H1 (cell line): ENCODE results near the gene STX7. TPM values are rescaled to one million over a fixed set of nuclear protein-coding genes. Genes with fewer than 3 reads are reported as not detected.

Source experiments
- CTCF ChIA-PET: fragments of 300-600 bp; sonication (Branson Sonifier 250); formaldehyde crosslinking; loops from one replicate; lab custom pipeline; 2021; ENCODE audit not compliant: partially characterized antibody; lab: Charles Lee
- POLR2A ChIA-PET: fragments of 300-600 bp; sonication (Branson Sonifier 250); formaldehyde crosslinking; loops from one replicate; lab custom pipeline; 2021; ENCODE audit warnings: inconsistent platforms; ENCODE audit not compliant: partially characterized antibody; lab: Charles Lee
- DNase-seq, 2 experiments: peaks; one replicate each; pipeline versions ENCODE4 v3.0.0 to v3.0.0-alpha.2; 2010 to 2022; ENCODE audit warnings: low spot score in 2 of 2, low read depth in 1 of 2, mixed read lengths in 1 of 2
- FAIRE-seq: peaks from 2 replicates; lab custom pipeline; 2011; peaks lifted over from hg19 to GRCh38; lab: Jason Lieb, UNC
- H2AFZ ChIP-seq: 2 replicates; pipeline ENCODE4 v1.8.1; 2012; ENCODE audit warnings: low read length, inconsistent platforms
- H2AK5ac ChIP-seq: 2 replicates; pipeline ENCODE4 v1.6.1; 2013; ENCODE audit warnings: low read depth, low read length
- H2BK120ac ChIP-seq: replicated peaks from 2 replicates; pipeline ENCODE3; 2013; ENCODE audit warnings: low read depth, low read length, inconsistent platforms
- H2BK12ac ChIP-seq: 2 replicates; pipeline ENCODE4 v1.6.1; 2013; ENCODE audit warnings: low read depth, low read length
- H2BK15ac ChIP-seq: 2 replicates; pipeline ENCODE4 v1.6.1; 2013; ENCODE audit warnings: low read length
- H2BK20ac ChIP-seq: 2 replicates; pipeline ENCODE4 v1.6.1; 2013; ENCODE audit warnings: low read length
- H2BK5ac ChIP-seq: 2 replicates; pipeline ENCODE4 v1.6.1; 2013; ENCODE audit warnings: low read depth, low read length
- H3K14ac ChIP-seq: 2 replicates; pipeline ENCODE4 v1.6.1; 2013; ENCODE audit warnings: inconsistent platforms; ENCODE audit not compliant: insufficient read length
- H3K18ac ChIP-seq: 2 replicates; pipeline ENCODE4 v1.6.1; 2013; ENCODE audit warnings: low read length; ENCODE audit errors: extremely low read depth
- H3K23ac ChIP-seq: 2 replicates; pipeline ENCODE4 v1.6.1; 2013; ENCODE audit warnings: inconsistent platforms; ENCODE audit not compliant: insufficient read length
- H3K23me2 ChIP-seq: 2 replicates; pipeline ENCODE4 v1.6.1; 2013; ENCODE audit warnings: low read depth, low read length
- H3K27ac ChIP-seq: 2 replicates; pipeline ENCODE4 v1.6.1; 2011; ENCODE audit warnings: low read depth, low read length, inconsistent platforms
- H3K27me3 ChIP-seq, 4 experiments: replicated peaks in 1 of 4; 1 replicate in 1 of 4; 2 replicates in 3 of 4; pipeline versions ENCODE4 v1.6.1 to v1.8.1; 2011 to 2013; ENCODE audit warnings: low read length in 3 of 4, mild to moderate bottlenecking in 3 of 4, inconsistent platforms in 2 of 4, mixed read lengths in 2 of 4, moderate library complexity in 1 of 4; ENCODE audit not compliant: control insufficient read depth in 3 of 4, insufficient read depth in 3 of 4; ENCODE audit errors: extremely low read depth in 1 of 4
- H3K36me3 ChIP-seq, 4 experiments: 2 replicates each; pipeline versions ENCODE4 v1.6.1 to v1.8.1; 2011 to 2013; ENCODE audit warnings: mild to moderate bottlenecking in 4 of 4, low read length in 3 of 4, moderate library complexity in 2 of 4, control low read depth in 1 of 4, inconsistent platforms in 1 of 4; ENCODE audit not compliant: insufficient read depth in 4 of 4, control insufficient read depth in 2 of 4
- H3K4ac ChIP-seq: replicated peaks from 2 replicates; pipeline ENCODE3; 2013; ENCODE audit warnings: low read length, low read depth, mixed read lengths, inconsistent platforms; ENCODE audit not compliant: insufficient read length
- H3K4me1 ChIP-seq, 4 experiments: replicated peaks in 1 of 4; 1 replicate in 1 of 4; 2 replicates in 3 of 4; pipeline versions ENCODE4 v1.6.1 to v1.8.1; 2011 to 2013; ENCODE audit warnings: low read length in 3 of 4, inconsistent platforms in 2 of 4, mixed read lengths in 1 of 4; ENCODE audit not compliant: insufficient read depth in 4 of 4, control insufficient read depth in 3 of 4
- H3K4me2 ChIP-seq, 2 experiments: 2 replicates each; pipeline versions ENCODE4 v1.6.1 to v1.8.1; 2011 to 2013; ENCODE audit warnings: low read depth in 2 of 2, low read length in 2 of 2, control low read depth in 1 of 2, inconsistent platforms in 1 of 2, mild to moderate bottlenecking in 1 of 2; ENCODE audit not compliant: insufficient read depth in 1 of 2
- H3K4me3 ChIP-seq, 4 experiments: fragments of 200-600, 300-600 bp in 1 of 4; sonication (generic), shearing (Covaris generic), sonication (Bioruptor Twin) in 1 of 4; 2 replicates each; pipeline versions ENCODE4 v1.5.1 to v1.8.1; 2011 to 2016; ENCODE audit warnings: low read length in 4 of 4, low read depth in 3 of 4, control low read depth in 2 of 4, inconsistent platforms in 2 of 4, mild to moderate bottlenecking in 2 of 4, mixed read lengths in 1 of 4, moderate library complexity in 1 of 4; ENCODE audit not compliant: insufficient read depth in 2 of 4; ENCODE audit errors: extremely low read depth in 1 of 4
- H3K56ac ChIP-seq: replicated peaks from 2 replicates; pipeline ENCODE3; 2013; ENCODE audit warnings: low read depth, mild to moderate bottlenecking, mixed read lengths, low read length, inconsistent platforms; ENCODE audit not compliant: insufficient read length
- H3K79me1 ChIP-seq: 2 replicates; pipeline ENCODE4 v1.6.1; 2013; ENCODE audit warnings: low read depth, low read length, control low read depth
- H3K79me2 ChIP-seq, 2 experiments: 2 replicates each; pipeline versions ENCODE4 v1.6.1 to v1.8.1; 2012 to 2013; ENCODE audit warnings: low read length in 2 of 2, mild to moderate bottlenecking in 2 of 2, inconsistent platforms in 1 of 2; ENCODE audit not compliant: insufficient read depth in 2 of 2, control insufficient read depth in 1 of 2
- H3K9ac ChIP-seq, 4 experiments: replicated peaks in 1 of 4; 1 replicate in 1 of 4; 2 replicates in 3 of 4; pipeline versions ENCODE4 v1.6.1 to v1.8.1; 2011 to 2013; ENCODE audit warnings: low read depth in 3 of 4, low read length in 3 of 4, control low read depth in 2 of 4, mild to moderate bottlenecking in 2 of 4, moderate library complexity in 2 of 4, inconsistent platforms in 1 of 4; ENCODE audit errors: extremely low read depth in 1 of 4
- H3K9me3 ChIP-seq, 2 experiments: 2 replicates each; pipeline versions ENCODE4 v1.6.1 to v1.8.1; 2012 to 2013; ENCODE audit warnings: mild to moderate bottlenecking in 2 of 2, moderate library complexity in 2 of 2, control low read depth in 1 of 2, inconsistent platforms in 1 of 2, low read depth in 1 of 2, low read length in 1 of 2, mixed read lengths in 1 of 2; ENCODE audit not compliant: insufficient read depth in 2 of 2
- H4K20me1 ChIP-seq, 2 experiments: replicated peaks in 1 of 2; 2 replicates each; pipeline versions ENCODE3 to v1.8.1; 2011 to 2013; ENCODE audit warnings: inconsistent platforms in 2 of 2, low read length in 2 of 2, mild to moderate bottlenecking in 1 of 2; ENCODE audit not compliant: insufficient read depth in 2 of 2, control insufficient read depth in 1 of 2
- H4K5ac ChIP-seq: 2 replicates; pipeline ENCODE4 v1.6.1; 2013; ENCODE audit warnings: low read length, low read depth, mixed read lengths, inconsistent platforms; ENCODE audit not compliant: insufficient read length
- H4K8ac ChIP-seq: 2 replicates; pipeline ENCODE4 v1.8.0; 2013; ENCODE audit warnings: mild to moderate bottlenecking, moderate library complexity, low read length, inconsistent platforms; ENCODE audit not compliant: insufficient read depth; ENCODE audit errors: extremely low read depth
- H4K91ac ChIP-seq: replicated peaks from 2 replicates; pipeline ENCODE3; 2013; ENCODE audit warnings: low read length, mixed read lengths, inconsistent platforms; ENCODE audit not compliant: insufficient read length
- MAFK ChIP-seq: IDR thresholded peaks from 2 replicates; pipeline ENCODE4 v1.6.1; 2012; ENCODE audit warnings: low read depth, mild to moderate bottlenecking, improper control_type of control experiment, low read length
- SIX5 ChIP-seq: IDR thresholded peaks from 2 replicates; pipeline ENCODE4 v1.6.1; 2011; ENCODE audit warnings: mild to moderate bottlenecking, low read depth, low read length
- SP1 ChIP-seq: IDR thresholded peaks from 2 replicates; pipeline ENCODE4 v1.6.1; 2011; ENCODE audit warnings: low read depth, low read length
- SUZ12 ChIP-seq: fragments of 200-600 bp; sonication (generic); IDR thresholded peaks from 2 replicates; pipeline ENCODE4 v1.6.1; 2012; ENCODE audit warnings: mild to moderate bottlenecking, inconsistent platforms, low read length, moderate library complexity, mixed read lengths
- WGBS, 2 experiments: shearing (Covaris generic) in 1 of 2; methylation state at CpG; one replicate each; pipeline versions ENCODE4 v1.1.6 to v1.1.7; 2013 to 2015; ENCODE audit warnings: low lambda C conversion rate in 2 of 2, mixed read lengths in 2 of 2, inconsistent platforms in 1 of 2, low coverage in 1 of 2, missing lambda C conversion rate in 1 of 2; ENCODE audit not compliant: insufficient replicate concordance in 2 of 2, insufficient coverage in 1 of 2, insufficient read length in 1 of 2; ENCODE audit errors: extremely low coverage in 1 of 2, missing lambda C conversion rate in 1 of 2; 5-methylcytosine and 5-hydroxymethylcytosine counted together
- polyA plus RNA-seq, 7 experiments: library from polyadenylated mRNA; depleted of rRNA in 3 of 7; stranded (reverse) in 5 of 7; unstranded in 2 of 7; fragments of >200 nt in 5 of 7; fragments of 200-250 nt in 2 of 7; gene quantifications; 1 replicate in 5 of 7; 2 replicates in 1 of 7; 4 replicates in 1 of 7; pipeline versions ENCODE4 v1.2.1 to v1.2.3, GENCODE V29; 2011 to 2013; ENCODE audit warnings: missing spikeins in 2 of 7, mixed read lengths in 2 of 7
- total RNA-seq: library from RNA; stranded (reverse); fragmentation: NEBNext Ultra II Directional; extraction: Animal tissue kit (Norgen Biotek cat#: 25700); gene quantifications from 2 replicates; pipeline ENCODE4 v1.2.1, GENCODE V29; 2021

STX7 gene
- total and polyA plus RNA-seq, 2 of the 8 experiments (the other 6 are each of a cell fraction or from before 2014, with no cell fraction given) = 5.7 to 27.9 TPM

GRCh38 chr6:132551214-132551613 lies 38.3 kb upstream of the STX7 start:
- Histone ChIP-seq H3K56ac (no peak overlapping the region), H3K36me3 (no peaks in the 10 kb centered on the region), H2BK5ac (0 out of 2 replicates have a peak overlapping the region, but pooled peaks have one; percentile 12), H3K23ac (no peak overlapping the region), H2BK20ac (no peak overlapping the region), H3K79me1 (no peaks in the 10 kb centered on the region), H3K4me2 (no peak overlapping the region), H3K27ac (no peak overlapping the region), H2AK5ac (no peak overlapping the region), H3K9ac (no peak overlapping the region), H4K91ac (peak overlapping the region; percentile 8), H3K79me2 (no peaks in the 10 kb centered on the region), H2BK15ac (peak overlapping the region; percentile 83; the same call in 1 of the 2 replicates)
- FAIRE-seq (no peak), DNase-seq (no peak)
- 89% methylated on average over 4 of the region's 4 CpGs; no CpG with 5 or more reads in 1 of the 2 experiments for WGBS, 2 experiments
- TF ChIP-seq SP1 = no peak
- TF ChIP-seq SUZ12 = no peak
- TF ChIP-seq SIX5 = no peak
- no peak for TF ChIP-seq MAFK
- TF ChIP-seq, all 59 proteins: peak for 0
- no peak overlapping the region for H3K4me3 ChIP-seq
- H4K8ac ChIP-seq = no peak overlapping the region
- H2BK120ac ChIP-seq = no peak overlapping the region
- no peaks in the 10 kb centered on the region for H3K23me2 ChIP-seq
- ChIA-PET POLR2A (no interaction called here), CTCF (interaction anchor here (1.0 to 2.5 kb wide), 5 partner anchors 12 to 216 kb away, joined by 3 to 6 read pairs (median 4); no protein-coding TSS in a partner anchor)
- no peaks in the 10 kb centered on the region for H3K27me3 ChIP-seq
- H3K4me1 ChIP-seq = peaks cover 2 to 7% (median 5%) of the 10 kb centered on the region in 4 experiments; a peak in 5 of 7 replicates
- H3K9me3 ChIP-seq = no peaks in the 10 kb centered on the region
- 0 out of 2 replicates have a peak overlapping the region, but pooled peaks have one; percentile 13 for H3K18ac ChIP-seq
- H4K5ac ChIP-seq = no peak overlapping the region
- H2AFZ ChIP-seq = peak overlapping the region; percentile 96
- H2BK12ac ChIP-seq = peak overlapping the region; percentile 78; the same call in 1 of the 2 replicates
- H3K4ac ChIP-seq = no peak overlapping the region
- H3K14ac ChIP-seq = no peak overlapping the region
- H4K20me1 ChIP-seq = no peaks in the 10 kb centered on the region
